ENCODE measurements around the gene LAMC3. TPM values are rescaled to one million over a fixed set of nuclear protein-coding genes. Genes with fewer than 3 reads are reported as not detected.

Gene LAMC3
- total RNA-seq, 2 donors from 2014 or later = 0.55 to 156 TPM

- Histone ChIP-seq H3K36me3 (no peaks in the 10 kb centered on the region), H3K4me1 (replicated peaks) (no peaks in the 10 kb centered on the region), H3K27me3 (replicated peaks; ENCODE audit: insufficient read depth) (no peaks in the 10 kb centered on the region), H3K4me3 (no peak overlapping the region), H3K9me3 (no peaks in the 10 kb centered on the region), H3K27ac (no peak overlapping the region)
- TF ChIP-seq POLR2AphosphoS5 (IDR thresholded peaks at IDR 0.05) (no peak), CTCF (IDR thresholded peaks at IDR 0.05) (no peak)
- DNase-seq (ENCODE audit: low spot score) = no peak
- intact Hi-C loops (cut with DNase I) = no loop called here
- 95% methylated on average over 8 of the region's 8 CpGs for WGBS
Measured at GRCh38 chr9:131105952-131106351, 97.0 kb downstream of the LAMC3 start.

GRCh38 chr9:131107760-131108159, 98.8 kb downstream of the LAMC3 start:
- no peak for DNase-seq (ENCODE audit: low spot score)
- 67% methylated on average over 8 of the region's 8 CpGs for WGBS
- intact Hi-C loops (cut with DNase I) = no loop called here
- Histone ChIP-seq H3K27ac (no peak overlapping the region), H3K27me3 (replicated peaks; ENCODE audit: insufficient read depth) (no peaks in the 10 kb centered on the region), H3K4me3 (no peak overlapping the region), H3K4me1 (replicated peaks) (no peaks in the 10 kb centered on the region), H3K9me3 (no peaks in the 10 kb centered on the region), H3K36me3 (no peaks in the 10 kb centered on the region)
- TF ChIP-seq CTCF (IDR thresholded peaks at IDR 0.05) = no peak
- no peak for TF ChIP-seq POLR2A (IDR thresholded peaks at IDR 0.05)
- TF ChIP-seq POLR2AphosphoS5 (IDR thresholded peaks at IDR 0.05) = no peak

GRCh38 chr9:131111186-131111853, 102.3 kb downstream of the LAMC3 start:
- TF ChIP-seq CTCF (IDR thresholded peaks at IDR 0.05) (no peak), POLR2AphosphoS5 (IDR thresholded peaks at IDR 0.05) (no peak), POLR2A (IDR thresholded peaks at IDR 0.05) (no peak)
- no peaks in the 10 kb centered on the region for H3K36me3 ChIP-seq
- H3K4me3 ChIP-seq = no peak overlapping the region
- intact Hi-C loops (cut with DNase I) = no loop called here
- WGBS = 64% methylated on average over 10 of the region's 10 CpGs
- no peak overlapping the region for H3K27ac ChIP-seq
- DNase-seq (ENCODE audit: low spot score) = no peak
- no peaks in the 10 kb centered on the region for H3K27me3 ChIP-seq (replicated peaks; ENCODE audit: insufficient read depth)
- H3K9me3 ChIP-seq = no peaks in the 10 kb centered on the region
- H3K4me1 ChIP-seq (replicated peaks) = no peaks in the 10 kb centered on the region

GRCh38 chr9:131111854-131112311, 102.9 kb downstream of the LAMC3 start:
- DNase-seq (ENCODE audit: low spot score) = no peak
- TF ChIP-seq POLR2A (IDR thresholded peaks at IDR 0.05) (no peak), CTCF (IDR thresholded peaks at IDR 0.05) (no peak), POLR2AphosphoS5 (IDR thresholded peaks at IDR 0.05) (no peak)
- H3K4me1 ChIP-seq (replicated peaks) = no peaks in the 10 kb centered on the region
- no peaks in the 10 kb centered on the region for H3K27me3 ChIP-seq (replicated peaks; ENCODE audit: insufficient read depth)
- H3K27ac ChIP-seq = no peak overlapping the region
- no peaks in the 10 kb centered on the region for H3K36me3 ChIP-seq
- H3K9me3 ChIP-seq = no peaks in the 10 kb centered on the region
- intact Hi-C loops (cut with DNase I) = no loop called here
- WGBS = 68% methylated on average over 24 of the region's 25 CpGs
- H3K4me3 ChIP-seq = no peak overlapping the region

Measured in prostate gland (tissue), 2 donors.